ENCODE measurements around the gene TIE1. TPM values are rescaled to one million over a fixed set of nuclear protein-coding genes. Genes with fewer than 3 reads are reported as not detected.

The TIE1 gene
- total RNA-seq, 4 donors from 2014 or later: 5.6 to 38.8 (median 8.9) TPM

DNA sequence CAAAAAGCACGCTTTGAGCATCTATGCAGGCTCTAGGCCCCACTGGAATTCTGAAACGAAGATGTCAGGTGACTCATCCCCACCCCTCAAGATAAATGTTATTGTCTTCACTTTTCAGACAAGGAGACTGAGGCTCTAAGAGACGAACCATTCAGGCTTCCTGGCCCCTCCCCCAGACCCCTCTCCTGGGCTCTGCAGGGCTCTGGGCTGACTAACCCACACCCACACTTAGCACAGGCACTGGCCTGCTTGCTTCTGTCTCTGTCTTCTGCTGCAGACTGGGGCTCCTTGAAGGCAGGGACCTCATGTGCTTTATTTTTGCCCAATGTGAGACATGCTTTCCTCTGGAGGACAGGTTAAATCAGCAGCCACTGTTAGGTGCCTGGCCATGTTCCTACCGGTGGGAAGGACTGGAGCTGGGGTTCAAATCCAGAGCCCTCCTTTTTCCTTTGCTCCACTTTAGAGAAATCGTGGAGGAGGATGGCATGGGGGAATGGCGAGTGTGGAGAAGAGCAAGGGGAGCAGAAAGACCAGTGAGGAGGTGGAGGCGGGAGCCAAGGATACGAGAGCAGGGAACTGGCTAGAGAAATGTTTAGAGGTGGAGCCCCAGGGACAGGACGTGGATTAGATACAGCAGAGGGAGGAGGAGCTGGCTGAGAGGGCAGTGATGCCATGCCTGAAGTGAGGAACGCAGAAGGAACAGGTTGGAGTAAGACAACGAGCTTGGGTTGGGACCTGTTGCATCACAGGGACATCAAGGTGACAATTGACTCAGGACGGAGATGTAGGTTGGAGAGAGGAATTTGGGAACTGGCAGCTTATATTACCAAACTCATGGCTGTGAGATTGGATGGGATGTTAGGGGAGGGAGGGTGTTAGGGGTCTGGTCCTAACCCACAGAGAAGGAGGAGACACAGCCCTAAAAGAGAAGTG lies 29.3 kb upstream of the TIE1 start:
- H3K4me1 ChIP-seq: peaks cover 0 to 30% (median 3%) of the 10 kb centered on the region in 4 donors
- TF ChIP-seq POLR2A (IDR thresholded peaks at IDR 0.05): no peak
- TF ChIP-seq, protein P1, sequence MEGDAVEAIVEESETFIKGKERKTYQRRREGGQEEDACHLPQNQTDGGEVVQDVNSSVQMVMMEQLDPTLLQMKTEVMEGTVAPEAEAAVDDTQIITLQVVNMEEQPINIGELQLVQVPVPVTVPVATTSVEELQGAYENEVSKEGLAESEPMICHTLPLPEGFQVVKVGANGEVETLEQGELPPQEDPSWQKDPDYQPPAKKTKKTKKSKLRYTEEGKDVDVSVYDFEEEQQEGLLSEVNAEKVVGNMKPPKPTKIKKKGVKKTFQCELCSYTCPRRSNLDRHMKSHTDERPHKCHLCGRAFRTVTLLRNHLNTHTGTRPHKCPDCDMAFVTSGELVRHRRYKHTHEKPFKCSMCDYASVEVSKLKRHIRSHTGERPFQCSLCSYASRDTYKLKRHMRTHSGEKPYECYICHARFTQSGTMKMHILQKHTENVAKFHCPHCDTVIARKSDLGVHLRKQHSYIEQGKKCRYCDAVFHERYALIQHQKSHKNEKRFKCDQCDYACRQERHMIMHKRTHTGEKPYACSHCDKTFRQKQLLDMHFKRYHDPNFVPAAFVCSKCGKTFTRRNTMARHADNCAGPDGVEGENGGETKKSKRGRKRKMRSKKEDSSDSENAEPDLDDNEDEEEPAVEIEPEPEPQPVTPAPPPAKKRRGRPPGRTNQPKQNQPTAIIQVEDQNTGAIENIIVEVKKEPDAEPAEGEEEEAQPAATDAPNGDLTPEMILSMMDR (IDR thresholded peaks at IDR 0.05): no peak
- no peaks in the 10 kb centered on the region for H3K9me3 ChIP-seq
- no peaks in the 10 kb centered on the region for H3K36me3 ChIP-seq
- H3K4me3 ChIP-seq: peak overlapping the region in 3 of 4 donors; percentile 11 to 53 (median 51)
- no peaks in the 10 kb centered on the region for H3K27me3 ChIP-seq
- DNase-seq: peak in 1 of 3 donors; percentile 36
- H3K27ac ChIP-seq: peak overlapping the region in 3 of 4 donors; percentile 66 to 90 (median 69)

DNA sequence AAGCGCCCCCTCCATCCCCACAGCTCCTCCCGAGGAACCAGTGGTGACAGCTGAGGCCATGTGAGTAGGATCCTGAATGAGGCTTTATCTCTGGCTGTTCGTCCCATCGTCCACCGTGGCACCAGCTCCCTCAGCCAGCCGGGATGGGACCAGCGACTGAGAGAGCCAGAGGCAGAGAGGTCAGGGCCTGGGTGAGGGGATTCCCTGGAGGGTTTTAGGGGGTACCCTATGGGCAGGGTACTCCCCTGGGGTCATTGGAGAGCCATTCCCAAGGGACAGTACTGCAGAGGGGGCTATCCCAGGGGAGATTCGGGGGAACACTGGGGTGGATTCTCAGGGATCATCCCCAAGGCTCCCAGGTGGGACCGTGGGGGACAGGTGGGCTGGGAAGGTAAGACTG lies 28.6 kb upstream of the TIE1 start:
- Histone ChIP-seq H3K9me3 (no peaks in the 10 kb centered on the region), H3K36me3 (no peaks in the 10 kb centered on the region), H3K27me3 (no peaks in the 10 kb centered on the region), H3K4me1 (peaks cover 0 to 30% (median 3%) of the 10 kb centered on the region in 4 donors), H3K4me3 (no peak overlapping the region), H3K27ac (no peak overlapping the region)
- TF ChIP-seq, protein P1 (IDR thresholded peaks at IDR 0.05): no peak
- TF ChIP-seq POLR2A (IDR thresholded peaks at IDR 0.05): no peak
- peak in 1 of 3 donors; percentile 43 for DNase-seq

DNA sequence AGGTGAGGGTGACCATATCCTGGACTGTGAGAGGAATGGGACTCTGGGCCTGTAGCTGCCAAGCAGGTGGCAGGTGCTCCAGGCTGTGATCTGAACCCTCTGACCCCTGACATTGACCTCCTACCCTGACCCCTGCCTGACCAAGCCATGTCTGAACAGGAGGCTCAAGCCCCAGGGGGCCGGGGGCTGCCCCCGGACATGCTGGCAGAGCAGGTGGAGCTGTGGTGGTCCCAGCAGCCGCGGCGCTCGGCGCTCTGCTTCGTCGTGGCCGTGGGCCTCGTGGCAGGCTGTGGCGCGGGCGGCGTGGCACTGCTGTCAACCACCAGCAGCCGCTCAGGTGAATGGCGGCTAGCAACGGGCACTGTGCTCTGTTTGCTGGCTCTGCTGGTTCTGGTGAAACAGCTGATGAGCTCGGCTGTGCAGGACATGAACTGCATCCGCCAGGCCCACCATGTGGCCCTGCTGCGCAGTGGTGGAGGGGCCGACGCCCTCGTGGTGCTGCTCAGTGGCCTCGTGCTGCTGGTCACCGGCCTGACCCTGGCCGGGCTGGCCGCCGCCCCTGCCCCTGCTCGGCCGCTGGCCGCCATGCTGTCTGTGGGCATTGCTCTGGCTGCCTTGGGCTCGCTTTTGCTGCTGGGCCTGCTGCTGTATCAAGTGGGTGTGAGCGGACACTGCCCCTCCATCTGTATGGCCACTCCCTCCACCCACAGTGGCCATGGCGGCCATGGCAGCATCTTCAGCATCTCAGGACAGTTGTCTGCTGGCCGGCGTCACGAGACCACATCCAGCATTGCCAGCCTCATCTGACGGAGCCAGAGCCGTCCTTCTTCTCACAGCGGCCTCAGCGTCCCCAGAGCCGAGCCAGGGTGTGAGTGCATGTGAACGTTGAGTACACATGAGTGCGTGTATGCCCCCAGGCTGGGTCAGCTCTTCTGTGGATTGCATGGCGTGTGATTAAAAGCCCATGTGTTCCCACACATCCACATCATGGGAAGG lies 27.9 kb upstream of the TIE1 start:
- Histone ChIP-seq H3K4me3 (no peak overlapping the region), H3K9me3 (no peaks in the 10 kb centered on the region), H3K27ac (no peak overlapping the region), H3K4me1 (peaks cover 0 to 28% (median 3%) of the 10 kb centered on the region in 4 donors), H3K27me3 (no peaks in the 10 kb centered on the region), H3K36me3 (no peaks in the 10 kb centered on the region)
- TF ChIP-seq POLR2A (IDR thresholded peaks at IDR 0.05): no peak
- TF ChIP-seq, protein P1 (IDR thresholded peaks at IDR 0.05): no peak
- peak in 1 of 3 donors; percentile 24 for DNase-seq

- peak in 1 of 3 donors; percentile 26 for DNase-seq
- Histone ChIP-seq H3K27ac (peak overlapping the region in 1 of 4 donors; percentile 41), H3K27me3 (no peaks in the 10 kb centered on the region), H3K9me3 (no peaks in the 10 kb centered on the region), H3K4me3 (no peak overlapping the region), H3K36me3 (no peaks in the 10 kb centered on the region), H3K4me1 (peaks cover 0 to 33% (median 3%) of the 10 kb centered on the region in 4 donors)
- no peak for TF ChIP-seq POLR2A (IDR thresholded peaks at IDR 0.05)
- TF ChIP-seq, protein P1 (IDR thresholded peaks at IDR 0.05): no peak
Observed at GRCh38 chr1:43273708-43274107, 27.1 kb upstream of the TIE1 start.

GRCh38 chr1:43274125-43274803 lies 26.5 kb upstream of the TIE1 start:
- DNase-seq: peak in 2 of 3 donors; percentile 21 to 61

More at GRCh38 chr1:43274125-43274803, 26.5 kb upstream of the TIE1 start:
- TF ChIP-seq, protein P1 (IDR thresholded peaks at IDR 0.05): no peak
- no peak for TF ChIP-seq POLR2A (IDR thresholded peaks at IDR 0.05)
- H3K27ac ChIP-seq: peak overlapping the region in 2 of 4 donors; percentile 24 to 41
- peaks cover 0 to 2% (median 0%) of the 10 kb centered on the region in 3 donors for H3K36me3 ChIP-seq
- no peaks in the 10 kb centered on the region for H3K9me3 ChIP-seq
- H3K4me3 ChIP-seq: no peak overlapping the region
- peaks cover 0 to 33% (median 3%) of the 10 kb centered on the region in 4 donors for H3K4me1 ChIP-seq
- no peaks in the 10 kb centered on the region for H3K27me3 ChIP-seq

Measured in Peyer's patch (tissue), 4 donors.